ENCODE measurements around the gene SERPINA3. TPM values are rescaled to one million over a fixed set of nuclear protein-coding genes. Genes with fewer than 3 reads are reported as not detected.

SERPINA3 gene
- total RNA-seq, 1 donor from 2014 or later = 2.7 TPM

DNA sequence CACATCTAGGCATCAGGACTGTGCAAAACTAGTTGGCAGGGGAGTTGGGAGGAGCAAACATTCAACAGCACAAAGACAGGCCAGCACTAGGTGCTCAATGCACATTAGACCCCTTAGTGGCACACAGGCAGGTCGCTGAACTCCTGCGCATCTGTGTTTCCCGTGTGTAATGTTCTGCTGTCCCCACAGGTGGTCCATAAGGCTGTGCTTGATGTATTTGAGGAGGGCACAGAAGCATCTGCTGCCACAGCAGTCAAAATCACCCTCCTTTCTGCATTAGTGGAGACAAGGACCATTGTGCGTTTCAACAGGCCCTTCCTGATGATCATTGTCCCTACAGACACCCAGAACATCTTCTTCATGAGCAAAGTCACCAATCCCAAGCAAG lies 11.2 kb downstream of the SERPINA3 start:
- H3K4me3 ChIP-seq (ENCODE audit: low read depth, low read length) = no peak overlapping the region
- no peak for DNase-seq (ENCODE audit: low read depth)
- TF ChIP-seq, protein P1, sequence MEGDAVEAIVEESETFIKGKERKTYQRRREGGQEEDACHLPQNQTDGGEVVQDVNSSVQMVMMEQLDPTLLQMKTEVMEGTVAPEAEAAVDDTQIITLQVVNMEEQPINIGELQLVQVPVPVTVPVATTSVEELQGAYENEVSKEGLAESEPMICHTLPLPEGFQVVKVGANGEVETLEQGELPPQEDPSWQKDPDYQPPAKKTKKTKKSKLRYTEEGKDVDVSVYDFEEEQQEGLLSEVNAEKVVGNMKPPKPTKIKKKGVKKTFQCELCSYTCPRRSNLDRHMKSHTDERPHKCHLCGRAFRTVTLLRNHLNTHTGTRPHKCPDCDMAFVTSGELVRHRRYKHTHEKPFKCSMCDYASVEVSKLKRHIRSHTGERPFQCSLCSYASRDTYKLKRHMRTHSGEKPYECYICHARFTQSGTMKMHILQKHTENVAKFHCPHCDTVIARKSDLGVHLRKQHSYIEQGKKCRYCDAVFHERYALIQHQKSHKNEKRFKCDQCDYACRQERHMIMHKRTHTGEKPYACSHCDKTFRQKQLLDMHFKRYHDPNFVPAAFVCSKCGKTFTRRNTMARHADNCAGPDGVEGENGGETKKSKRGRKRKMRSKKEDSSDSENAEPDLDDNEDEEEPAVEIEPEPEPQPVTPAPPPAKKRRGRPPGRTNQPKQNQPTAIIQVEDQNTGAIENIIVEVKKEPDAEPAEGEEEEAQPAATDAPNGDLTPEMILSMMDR (conservative IDR thresholded peaks at IDR 0.05; ENCODE audit: low read depth, low read length) = no peak

DNA sequence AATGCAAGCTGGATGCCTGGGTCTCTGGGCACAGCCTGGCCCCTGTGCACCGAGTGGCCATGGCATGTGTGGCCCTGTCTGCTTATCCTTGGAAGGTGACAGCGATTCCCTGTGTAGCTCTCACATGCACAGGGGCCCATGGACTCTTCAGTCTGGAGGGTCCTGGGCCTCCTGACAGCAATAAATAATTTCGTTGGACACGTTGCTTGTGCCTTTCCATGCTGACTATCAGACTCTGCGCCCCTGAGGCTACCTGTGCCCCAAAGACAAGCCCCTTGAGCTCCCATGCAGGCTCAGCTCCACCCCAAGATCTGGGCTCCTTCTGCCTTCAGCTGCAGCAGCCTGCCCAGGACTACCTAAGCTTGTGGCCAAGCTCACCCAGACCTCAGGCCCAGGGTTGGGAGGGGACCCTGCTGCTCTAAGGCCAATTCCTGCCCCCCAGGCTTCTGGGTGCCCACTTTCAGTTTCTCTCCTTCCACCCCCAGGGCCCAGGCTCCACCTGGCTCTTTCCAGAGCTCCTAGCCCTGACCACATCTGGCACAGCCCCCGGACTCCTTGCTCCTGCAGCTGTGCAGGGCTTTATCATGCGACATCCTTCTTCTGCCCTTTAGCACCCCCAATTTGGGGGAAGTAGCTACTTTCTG lies 11.8 kb downstream of the SERPINA3 start:
- no peak for DNase-seq (ENCODE audit: low read depth)
- H3K4me3 ChIP-seq (ENCODE audit: low read depth, low read length) = no peak overlapping the region
- TF ChIP-seq, protein P1 (conservative IDR thresholded peaks at IDR 0.05; ENCODE audit: low read depth, low read length) = no peak

DNA sequence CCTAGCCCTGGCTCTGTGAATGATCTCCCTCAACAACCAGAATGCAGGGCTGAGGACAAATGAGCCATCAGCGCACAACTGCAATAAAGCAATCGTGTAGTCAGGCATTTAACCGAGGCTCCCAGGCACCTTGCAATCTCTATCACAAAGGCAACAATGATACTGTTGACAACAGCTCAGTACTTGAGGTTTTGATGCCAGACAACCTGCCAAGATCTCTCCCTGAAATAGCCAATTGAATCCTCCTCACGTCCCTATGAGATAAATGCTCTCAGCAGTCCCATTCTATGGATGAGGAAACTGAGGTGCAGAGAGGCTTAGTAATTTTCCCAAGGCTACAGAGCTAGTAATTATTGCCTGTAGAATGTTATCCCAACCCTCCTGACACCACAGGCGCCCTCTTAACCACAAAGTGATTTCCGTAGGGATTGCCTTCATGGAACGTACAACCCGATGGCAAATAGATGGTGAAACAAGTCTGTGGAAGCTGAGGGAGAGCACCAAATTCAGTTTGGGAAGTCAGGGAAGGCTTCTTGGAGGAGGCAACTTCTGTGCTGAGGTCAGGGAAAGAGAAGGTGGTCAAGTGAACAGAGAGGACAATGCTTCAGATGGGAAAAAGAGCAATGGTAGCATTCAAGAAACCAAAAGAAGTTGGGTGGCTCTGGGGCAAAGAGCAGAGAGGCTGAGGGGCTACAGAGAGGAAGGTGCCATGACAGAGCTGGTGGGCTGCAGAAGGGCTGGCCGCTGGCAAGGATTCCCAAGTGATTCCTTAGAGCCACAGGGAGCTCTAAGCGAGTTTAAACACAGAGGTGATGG lies 12.6 kb downstream of the SERPINA3 start:
- TF ChIP-seq, protein P1 (conservative IDR thresholded peaks at IDR 0.05; ENCODE audit: low read depth, low read length) = no peak
- no peak overlapping the region for H3K4me3 ChIP-seq (ENCODE audit: low read depth, low read length)
- no peak for DNase-seq (ENCODE audit: low read depth)

DNA sequence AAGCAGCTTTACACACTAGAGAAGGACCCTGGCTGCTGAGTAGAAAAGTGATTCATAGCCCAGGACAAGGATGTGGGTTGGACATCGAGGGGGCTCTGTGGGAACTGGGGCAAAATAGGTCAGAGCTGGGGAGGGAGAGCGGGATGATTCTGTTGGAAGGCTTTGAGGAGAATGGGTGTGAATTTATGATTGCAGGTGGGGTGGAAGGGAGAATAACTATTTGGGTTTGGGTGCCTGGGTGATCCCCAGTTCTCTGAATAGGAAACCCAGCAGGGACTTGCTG lies 13.1 kb downstream of the SERPINA3 start:
- TF ChIP-seq, protein P1 (conservative IDR thresholded peaks at IDR 0.05; ENCODE audit: low read depth, low read length) = no peak
- H3K4me3 ChIP-seq (ENCODE audit: low read depth, low read length) = no peak overlapping the region
- DNase-seq (ENCODE audit: low read depth) = no peak

DNA sequence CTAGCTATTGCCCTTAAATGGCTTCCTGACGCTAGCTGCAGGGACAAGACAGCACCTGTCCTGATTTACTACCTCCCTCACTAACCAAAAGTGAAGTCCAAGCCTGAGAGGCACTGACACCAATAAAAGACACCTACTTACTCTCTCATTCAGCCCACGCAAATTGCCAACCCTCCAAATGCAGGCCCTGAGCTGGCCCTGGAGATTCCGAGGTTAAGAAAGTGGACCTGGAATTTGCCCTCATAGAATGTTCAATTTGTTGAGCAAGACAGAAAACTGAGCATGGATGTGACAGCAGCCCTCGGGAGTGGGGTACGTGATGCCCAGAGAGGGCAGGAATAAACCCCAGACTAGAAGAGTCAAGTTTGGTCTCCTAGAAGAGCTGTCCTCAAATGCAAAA lies 16.4 kb downstream of the SERPINA3 start:
- TF ChIP-seq, protein P1 (conservative IDR thresholded peaks at IDR 0.05; ENCODE audit: low read depth, low read length) = no peak
- DNase-seq (ENCODE audit: low read depth) = no peak
- no peak overlapping the region for H3K4me3 ChIP-seq (ENCODE audit: low read depth, low read length)

DNA sequence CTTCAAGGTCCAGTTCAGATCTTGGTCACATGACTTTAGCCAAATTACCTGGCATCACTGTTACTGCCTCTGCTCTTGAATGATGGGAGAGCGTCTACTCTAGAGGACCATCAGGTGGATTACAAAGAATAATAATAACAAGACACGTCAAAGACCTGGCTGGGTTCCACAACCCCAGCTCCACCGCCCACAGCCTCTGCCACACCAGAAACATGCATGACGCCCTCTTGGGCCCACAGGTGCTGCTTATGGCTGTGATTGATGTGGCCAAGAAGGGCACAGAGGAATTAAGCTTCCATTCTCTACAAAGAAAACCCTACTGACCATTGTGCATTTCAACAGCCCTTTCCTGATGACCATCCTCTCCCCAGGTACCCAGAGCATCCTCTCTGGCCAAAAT lies 18.2 kb downstream of the SERPINA3 start:
- TF ChIP-seq, protein P1 (conservative IDR thresholded peaks at IDR 0.05; ENCODE audit: low read depth, low read length) = no peak
- DNase-seq (ENCODE audit: low read depth) = no peak
- H3K4me3 ChIP-seq (ENCODE audit: low read depth, low read length) = no peak overlapping the region

DNA sequence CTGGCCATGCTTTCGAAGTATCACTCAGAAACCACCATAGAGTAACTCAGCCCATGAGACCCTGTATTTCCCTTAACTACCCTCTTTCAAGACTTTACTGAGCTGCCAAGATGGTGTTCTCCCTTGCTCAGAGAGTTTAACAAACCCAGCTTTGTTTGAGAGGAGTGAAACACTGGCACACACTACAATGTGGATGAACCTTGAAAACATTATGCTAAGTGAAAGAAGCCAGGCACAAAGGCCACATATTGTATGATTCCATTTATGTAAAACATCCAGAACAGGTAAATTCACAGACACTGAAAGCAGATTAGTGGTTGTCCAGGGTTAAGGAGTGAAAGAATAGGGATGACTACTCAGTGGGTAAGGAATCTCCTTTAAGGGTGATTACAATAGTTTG lies 18.9 kb downstream of the SERPINA3 start:
- no peak overlapping the region for H3K4me3 ChIP-seq (ENCODE audit: low read depth, low read length)

More for the DNA sequence above, 18.9 kb downstream of the SERPINA3 start:
- DNase-seq (ENCODE audit: low read depth) = no peak
- TF ChIP-seq, protein P1 (conservative IDR thresholded peaks at IDR 0.05; ENCODE audit: low read depth, low read length) = no peak
